Osteocyte (in vitro differentiated cells): Measurements from ENCODE around the gene BCKDHA. TPM values are rescaled to one million over a fixed set of nuclear protein-coding genes. Genes with fewer than 3 reads are reported as not detected.
"Not testable (repeated sequence)": the region's sequence is repeated elsewhere in the genome, so short reads cannot be mapped to it uniquely, and the experiment has no call there.

Experiments used
- DNase-seq: peaks from one replicate; pipeline ENCODE4 v3.0.0; 2021; ENCODE audit warnings: mixed read lengths; ENCODE audit not compliant: unreplicated experiment; ENCODE audit errors: extremely low spot score
- H3K27ac Mint-ChIP-seq: one replicate; pipeline ENCODE4 v1.8.0; 2021; ENCODE audit warnings: mild to moderate bottlenecking, mixed read lengths; ENCODE audit not compliant: unreplicated experiment
- H3K27me3 Mint-ChIP-seq: one replicate; pipeline ENCODE4 v1.8.0; 2021; ENCODE audit warnings: mixed read lengths; ENCODE audit not compliant: unreplicated experiment
- H3K36me3 Mint-ChIP-seq: one replicate; pipeline ENCODE4 v1.8.0; 2021; ENCODE audit warnings: mixed read lengths; ENCODE audit not compliant: unreplicated experiment
- H3K4me1 Mint-ChIP-seq: one replicate; pipeline ENCODE4 v1.8.0; 2021; ENCODE audit warnings: mixed read lengths; ENCODE audit not compliant: unreplicated experiment
- H3K4me3 Mint-ChIP-seq: one replicate; pipeline ENCODE4 v1.8.0; 2021; ENCODE audit warnings: mild to moderate bottlenecking, moderate library complexity, mixed read lengths; ENCODE audit not compliant: unreplicated experiment
- H3K9me3 Mint-ChIP-seq: one replicate; pipeline ENCODE4 v1.8.0; 2021; ENCODE audit warnings: mixed read lengths; ENCODE audit not compliant: unreplicated experiment
- CTCF ChIP-seq: fragments of 200-600 bp; sonication (generic); IDR thresholded peaks from 2 replicates; pipeline ENCODE4 v1.5.0; 2021; ENCODE audit warnings: antibody characterized with exemption, mild to moderate bottlenecking, moderate library complexity
- total RNA-seq: library from RNA; stranded (reverse); gene quantifications from 2 replicates; pipeline ENCODE4 v1.2.1, GENCODE V29; 2021

BCKDHA gene
- total RNA-seq, 1 donor from 2014 or later: 19.8 TPM

GRCh38 chr19:41369769-41370168, 27.8 kb upstream of the BCKDHA start:
- Mint-ChIP-seq H3K36me3 (no peaks in the 10 kb centered on the region), H3K27me3 (no peaks in the 10 kb centered on the region), H3K4me3 (no peak overlapping the region), H3K4me1 (peaks cover 22% of the 10 kb centered on the region), H3K9me3 (no peaks in the 10 kb centered on the region), H3K27ac (no peak overlapping the region)
- no peak for DNase-seq
- no peak for TF ChIP-seq CTCF

- not testable (repeated sequence) for H3K36me3 Mint-ChIP-seq, H3K27me3 Mint-ChIP-seq, H3K4me3 Mint-ChIP-seq, H3K9me3 Mint-ChIP-seq, DNase-seq, H3K27ac Mint-ChIP-seq
- H3K4me1 Mint-ChIP-seq: peaks cover 23% of the 10 kb centered on the region
Measured at GRCh38 chr19:41371119-41371518, 26.5 kb upstream of the BCKDHA start.

GRCh38 chr19:41371541-41371940, 26.1 kb upstream of the BCKDHA start:
- DNase-seq: no peak
- no peak overlapping the region for H3K27ac Mint-ChIP-seq
- H3K9me3 Mint-ChIP-seq: no peaks in the 10 kb centered on the region
- TF ChIP-seq CTCF: no peak
- H3K4me3 Mint-ChIP-seq: no peak overlapping the region
- no peaks in the 10 kb centered on the region for H3K27me3 Mint-ChIP-seq
- H3K36me3 Mint-ChIP-seq: no peaks in the 10 kb centered on the region
- H3K4me1 Mint-ChIP-seq: peaks cover 23% of the 10 kb centered on the region

- H3K27me3 Mint-ChIP-seq: no peaks in the 10 kb centered on the region
- H3K36me3 Mint-ChIP-seq: no peaks in the 10 kb centered on the region
- no peak overlapping the region for H3K4me3 Mint-ChIP-seq
- no peaks in the 10 kb centered on the region for H3K9me3 Mint-ChIP-seq
- TF ChIP-seq CTCF: no peak
- DNase-seq: no peak
- H3K27ac Mint-ChIP-seq: no peak overlapping the region
- peaks cover 29% of the 10 kb centered on the region for H3K4me1 Mint-ChIP-seq
Measured at GRCh38 chr19:41372501-41372900, 25.1 kb upstream of the BCKDHA start.

- Mint-ChIP-seq H3K36me3 (peaks cover 1% of the 10 kb centered on the region), H3K4me3 (no peak overlapping the region), H3K27me3 (no peaks in the 10 kb centered on the region), H3K9me3 (no peaks in the 10 kb centered on the region), H3K4me1 (peaks cover 23% of the 10 kb centered on the region), H3K27ac (peak overlapping the region; percentile 53)
- no peak for TF ChIP-seq CTCF
- DNase-seq: peak; percentile 97
Measured at GRCh38 chr19:41373993-41374392, 23.6 kb upstream of the BCKDHA start.
